ENCODE data around the gene CTNNAL1. TPM values are rescaled to one million over a fixed set of nuclear protein-coding genes. Genes with fewer than 3 reads are reported as not detected.

The CTNNAL1 gene
- polyA plus RNA-seq, 1 donor from 2014 or later, result 24.7 TPM

DNA sequence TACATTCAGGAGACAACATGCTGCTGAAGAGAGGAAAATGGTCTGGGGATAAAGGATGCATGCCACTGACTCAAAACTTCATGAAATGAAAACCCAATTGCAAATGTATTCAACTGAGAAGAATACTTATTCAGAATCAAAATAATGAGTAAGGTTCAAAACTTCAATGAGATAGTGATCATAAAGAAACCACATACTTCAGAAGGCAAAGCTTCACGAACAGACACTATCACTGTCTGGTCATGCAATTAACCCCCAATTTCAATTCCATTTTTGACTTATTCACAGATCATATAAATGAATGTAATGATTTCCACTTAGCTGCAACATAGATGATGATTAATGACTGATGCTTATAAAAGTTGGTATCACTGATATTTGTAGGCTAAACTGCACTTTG lies 33.0 kb upstream of the CTNNAL1 start:
- H3K9me3 ChIP-seq (ENCODE audit: low read length), result no peaks in the 10 kb centered on the region
- H3K79me2 ChIP-seq (replicated peaks; ENCODE audit: insufficient read depth, low read length), result no peaks in the 10 kb centered on the region
- no peak overlapping the region for H2AFZ ChIP-seq (ENCODE audit: low read depth, low read length)
- no peak overlapping the region for H3K9ac ChIP-seq (ENCODE audit: low read length)
- peaks cover 7% of the 10 kb centered on the region for H3K36me3 ChIP-seq (ENCODE audit: insufficient read depth, low read length)
- no peaks in the 10 kb centered on the region for H3K27me3 ChIP-seq (ENCODE audit: insufficient read depth, low read depth, low read length)
- no peak overlapping the region for H3K4me2 ChIP-seq (ENCODE audit: low read length)
- H3K9me2 ChIP-seq (ENCODE audit: insufficient read depth, low read length), result no peaks in the 10 kb centered on the region
- no peak overlapping the region for H3K4me3 ChIP-seq (ENCODE audit: low read length)
- TF ChIP-seq POLR2AphosphoS5 (IDR thresholded peaks at IDR 0.05), result no peak
- TF ChIP-seq EZH2 (IDR thresholded peaks at IDR 0.05; ENCODE audit: borderline replicate concordance, insufficient read depth, low read length, poor library complexity, severe bottlenecking), result no peak
- TF ChIP-seq EP300 (conservative IDR thresholded peaks at IDR 0.05; ENCODE audit: poor library complexity, severe bottlenecking), result no peak
- TF ChIP-seq, protein P1, sequence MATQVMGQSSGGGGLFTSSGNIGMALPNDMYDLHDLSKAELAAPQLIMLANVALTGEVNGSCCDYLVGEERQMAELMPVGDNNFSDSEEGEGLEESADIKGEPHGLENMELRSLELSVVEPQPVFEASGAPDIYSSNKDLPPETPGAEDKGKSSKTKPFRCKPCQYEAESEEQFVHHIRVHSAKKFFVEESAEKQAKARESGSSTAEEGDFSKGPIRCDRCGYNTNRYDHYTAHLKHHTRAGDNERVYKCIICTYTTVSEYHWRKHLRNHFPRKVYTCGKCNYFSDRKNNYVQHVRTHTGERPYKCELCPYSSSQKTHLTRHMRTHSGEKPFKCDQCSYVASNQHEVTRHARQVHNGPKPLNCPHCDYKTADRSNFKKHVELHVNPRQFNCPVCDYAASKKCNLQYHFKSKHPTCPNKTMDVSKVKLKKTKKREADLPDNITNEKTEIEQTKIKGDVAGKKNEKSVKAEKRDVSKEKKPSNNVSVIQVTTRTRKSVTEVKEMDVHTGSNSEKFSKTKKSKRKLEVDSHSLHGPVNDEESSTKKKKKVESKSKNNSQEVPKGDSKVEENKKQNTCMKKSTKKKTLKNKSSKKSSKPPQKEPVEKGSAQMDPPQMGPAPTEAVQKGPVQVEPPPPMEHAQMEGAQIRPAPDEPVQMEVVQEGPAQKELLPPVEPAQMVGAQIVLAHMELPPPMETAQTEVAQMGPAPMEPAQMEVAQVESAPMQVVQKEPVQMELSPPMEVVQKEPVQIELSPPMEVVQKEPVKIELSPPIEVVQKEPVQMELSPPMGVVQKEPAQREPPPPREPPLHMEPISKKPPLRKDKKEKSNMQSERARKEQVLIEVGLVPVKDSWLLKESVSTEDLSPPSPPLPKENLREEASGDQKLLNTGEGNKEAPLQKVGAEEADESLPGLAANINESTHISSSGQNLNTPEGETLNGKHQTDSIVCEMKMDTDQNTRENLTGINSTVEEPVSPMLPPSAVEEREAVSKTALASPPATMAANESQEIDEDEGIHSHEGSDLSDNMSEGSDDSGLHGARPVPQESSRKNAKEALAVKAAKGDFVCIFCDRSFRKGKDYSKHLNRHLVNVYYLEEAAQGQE (IDR thresholded peaks at IDR 0.05; ENCODE audit: borderline replicate concordance), result no peak
- TF ChIP-seq TAF1 (IDR thresholded peaks at IDR 0.05; ENCODE audit: low read depth), result no peak
- TF ChIP-seq MXI1 (conservative IDR thresholded peaks at IDR 0.05; ENCODE audit: poor library complexity, severe bottlenecking), result no peak
- TF ChIP-seq, protein P2, sequence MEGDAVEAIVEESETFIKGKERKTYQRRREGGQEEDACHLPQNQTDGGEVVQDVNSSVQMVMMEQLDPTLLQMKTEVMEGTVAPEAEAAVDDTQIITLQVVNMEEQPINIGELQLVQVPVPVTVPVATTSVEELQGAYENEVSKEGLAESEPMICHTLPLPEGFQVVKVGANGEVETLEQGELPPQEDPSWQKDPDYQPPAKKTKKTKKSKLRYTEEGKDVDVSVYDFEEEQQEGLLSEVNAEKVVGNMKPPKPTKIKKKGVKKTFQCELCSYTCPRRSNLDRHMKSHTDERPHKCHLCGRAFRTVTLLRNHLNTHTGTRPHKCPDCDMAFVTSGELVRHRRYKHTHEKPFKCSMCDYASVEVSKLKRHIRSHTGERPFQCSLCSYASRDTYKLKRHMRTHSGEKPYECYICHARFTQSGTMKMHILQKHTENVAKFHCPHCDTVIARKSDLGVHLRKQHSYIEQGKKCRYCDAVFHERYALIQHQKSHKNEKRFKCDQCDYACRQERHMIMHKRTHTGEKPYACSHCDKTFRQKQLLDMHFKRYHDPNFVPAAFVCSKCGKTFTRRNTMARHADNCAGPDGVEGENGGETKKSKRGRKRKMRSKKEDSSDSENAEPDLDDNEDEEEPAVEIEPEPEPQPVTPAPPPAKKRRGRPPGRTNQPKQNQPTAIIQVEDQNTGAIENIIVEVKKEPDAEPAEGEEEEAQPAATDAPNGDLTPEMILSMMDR (IDR thresholded peaks at IDR 0.05; ENCODE audit: poor library complexity, severe bottlenecking), result no peak
- TF ChIP-seq RAD21 (conservative IDR thresholded peaks at IDR 0.05), result no peak
- no peak for TF ChIP-seq SMC3 (conservative IDR thresholded peaks at IDR 0.05; ENCODE audit: poor library complexity)
- no peaks in the 10 kb centered on the region for H3F3A ChIP-seq (ENCODE audit: insufficient read depth, low read length, poor library complexity, severe bottlenecking)
- no peaks in the 10 kb centered on the region for H4K20me1 ChIP-seq (ENCODE audit: insufficient read depth)
- no peak overlapping the region for H3K27ac ChIP-seq (ENCODE audit: low read length)

DNA sequence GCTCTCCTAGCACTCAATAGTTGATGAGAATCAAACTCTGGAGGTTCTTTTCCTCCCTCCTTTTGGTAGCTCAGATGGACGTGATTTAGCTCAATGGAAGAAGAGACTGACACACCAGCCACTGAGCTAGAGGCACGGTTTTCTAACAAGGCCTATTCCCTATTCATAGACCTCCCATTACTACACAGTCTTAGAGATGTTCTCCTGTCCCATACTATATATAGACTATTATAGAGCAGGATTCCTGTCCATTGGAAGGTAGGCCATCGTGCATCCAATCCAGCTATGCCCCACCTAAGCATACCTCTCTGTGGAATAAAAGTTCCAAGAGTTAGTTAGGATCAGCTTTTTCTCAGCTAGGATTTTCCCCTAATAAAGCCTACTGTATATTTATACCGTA lies 30.3 kb upstream of the CTNNAL1 start:
- TF ChIP-seq POLR2AphosphoS5 (IDR thresholded peaks at IDR 0.05) (no peak), MXI1 (conservative IDR thresholded peaks at IDR 0.05; ENCODE audit: poor library complexity, severe bottlenecking) (no peak), EZH2 (IDR thresholded peaks at IDR 0.05; ENCODE audit: borderline replicate concordance, insufficient read depth, low read length, poor library complexity, severe bottlenecking) (no peak), SMC3 (conservative IDR thresholded peaks at IDR 0.05; ENCODE audit: poor library complexity) (no peak), TAF1 (IDR thresholded peaks at IDR 0.05; ENCODE audit: low read depth) (no peak), EP300 (conservative IDR thresholded peaks at IDR 0.05; ENCODE audit: poor library complexity, severe bottlenecking) (no peak), RAD21 (conservative IDR thresholded peaks at IDR 0.05) (no peak)
- TF ChIP-seq, protein P1 (IDR thresholded peaks at IDR 0.05; ENCODE audit: borderline replicate concordance), result no peak
- TF ChIP-seq, protein P2 (IDR thresholded peaks at IDR 0.05; ENCODE audit: poor library complexity, severe bottlenecking), result no peak
- no peaks in the 10 kb centered on the region for H3K79me2 ChIP-seq (replicated peaks; ENCODE audit: insufficient read depth, low read length)
- H4K20me1 ChIP-seq (ENCODE audit: insufficient read depth), result no peaks in the 10 kb centered on the region
- H2AFZ ChIP-seq (ENCODE audit: low read depth, low read length), result no peak overlapping the region
- no peaks in the 10 kb centered on the region for H3K9me2 ChIP-seq (ENCODE audit: insufficient read depth, low read length)
- no peaks in the 10 kb centered on the region for H3F3A ChIP-seq (ENCODE audit: insufficient read depth, low read length, poor library complexity, severe bottlenecking)
- H3K9me3 ChIP-seq (ENCODE audit: low read length), result no peaks in the 10 kb centered on the region
- H3K36me3 ChIP-seq (ENCODE audit: insufficient read depth, low read length), result peaks cover 4% of the 10 kb centered on the region
- no peak overlapping the region for H3K4me2 ChIP-seq (ENCODE audit: low read length)
- no peaks in the 10 kb centered on the region for H3K27me3 ChIP-seq (ENCODE audit: insufficient read depth, low read depth, low read length)
- no peak overlapping the region for H3K4me3 ChIP-seq (ENCODE audit: low read length)
- no peak overlapping the region for H3K27ac ChIP-seq (ENCODE audit: low read length)
- no peak overlapping the region for H3K9ac ChIP-seq (ENCODE audit: low read length)
